ENCODE results near the gene ZNF236.
"Not testable (repeated sequence)": the region's sequence is repeated elsewhere in the genome, so short reads cannot be mapped to it uniquely, and the experiment has no call there.

The ZNF236 gene

GRCh38 chr18:76914314-76914713 is 92.0 kb downstream of the ZNF236 start:
- no peak for DNase-seq

- no peak for DNase-seq
Observed at GRCh38 chr18:76914796-76915195, 92.4 kb downstream of the ZNF236 start.

GRCh38 chr18:76915456-76915855 is 93.1 kb downstream of the ZNF236 start:
- no peak for DNase-seq

- no peak for DNase-seq
Observed at GRCh38 chr18:76920974-76921373, 98.6 kb downstream of the ZNF236 start.

GRCh38 chr18:76922107-76922506 is 99.8 kb downstream of the ZNF236 start:
- no peak for DNase-seq

- DNase-seq = no peak
Observed at GRCh38 chr18:76923485-76924085, 101.2 kb downstream of the ZNF236 start.

GRCh38 chr18:76925501-76925900 is 103.1 kb downstream of the ZNF236 start:
- no peak for DNase-seq

- DNase-seq = no peak
Observed at GRCh38 chr18:76927223-76927725, 104.9 kb downstream of the ZNF236 start.

- no peak for DNase-seq
Observed at GRCh38 chr18:76928179-76928868, 106.0 kb downstream of the ZNF236 start.

- DNase-seq = no peak
Observed at GRCh38 chr18:76931171-76931570, 108.8 kb downstream of the ZNF236 start.

- DNase-seq = no peak
Observed at GRCh38 chr18:76932026-76932819, 109.9 kb downstream of the ZNF236 start.

- no peak for DNase-seq
Observed at GRCh38 chr18:76935722-76936337, 113.5 kb downstream of the ZNF236 start.

- DNase-seq = no peak
Observed at GRCh38 chr18:76936877-76937276, 114.5 kb downstream of the ZNF236 start.

GRCh38 chr18:76937597-76937996 is 115.2 kb downstream of the ZNF236 start:
- DNase-seq = no peak

GRCh38 chr18:76938619-76939018 is 116.3 kb downstream of the ZNF236 start:
- DNase-seq = no peak

GRCh38 chr18:76941284-76941683 is 118.9 kb downstream of the ZNF236 start:
- DNase-seq = no peak

GRCh38 chr18:76943542-76944339 is 121.4 kb downstream of the ZNF236 start:
- DNase-seq = no peak

- DNase-seq = not testable (repeated sequence)
Observed at GRCh38 chr18:76944346-76944745, 122.0 kb downstream of the ZNF236 start.

GRCh38 chr18:76948345-76948744 is 126.0 kb downstream of the ZNF236 start:
- DNase-seq = no peak

- no peak for DNase-seq
Observed at GRCh38 chr18:76951456-76952247, 129.3 kb downstream of the ZNF236 start.

GRCh38 chr18:76952747-76953146 is 130.4 kb downstream of the ZNF236 start:
- DNase-seq = no peak

GRCh38 chr18:76953156-76953555 is 130.8 kb downstream of the ZNF236 start:
- DNase-seq = no peak
